ENCODE measurements around the gene NMNAT1. TPM values are rescaled to one million over a fixed set of nuclear protein-coding genes. Genes with fewer than 3 reads are reported as not detected.

NMNAT1 gene
- total and polyA plus RNA-seq, 2 of the 8 experiments (the other 6 are each of a cell fraction or from before 2014, with no cell fraction given) = 2.0 to 2.5 TPM

DNA sequence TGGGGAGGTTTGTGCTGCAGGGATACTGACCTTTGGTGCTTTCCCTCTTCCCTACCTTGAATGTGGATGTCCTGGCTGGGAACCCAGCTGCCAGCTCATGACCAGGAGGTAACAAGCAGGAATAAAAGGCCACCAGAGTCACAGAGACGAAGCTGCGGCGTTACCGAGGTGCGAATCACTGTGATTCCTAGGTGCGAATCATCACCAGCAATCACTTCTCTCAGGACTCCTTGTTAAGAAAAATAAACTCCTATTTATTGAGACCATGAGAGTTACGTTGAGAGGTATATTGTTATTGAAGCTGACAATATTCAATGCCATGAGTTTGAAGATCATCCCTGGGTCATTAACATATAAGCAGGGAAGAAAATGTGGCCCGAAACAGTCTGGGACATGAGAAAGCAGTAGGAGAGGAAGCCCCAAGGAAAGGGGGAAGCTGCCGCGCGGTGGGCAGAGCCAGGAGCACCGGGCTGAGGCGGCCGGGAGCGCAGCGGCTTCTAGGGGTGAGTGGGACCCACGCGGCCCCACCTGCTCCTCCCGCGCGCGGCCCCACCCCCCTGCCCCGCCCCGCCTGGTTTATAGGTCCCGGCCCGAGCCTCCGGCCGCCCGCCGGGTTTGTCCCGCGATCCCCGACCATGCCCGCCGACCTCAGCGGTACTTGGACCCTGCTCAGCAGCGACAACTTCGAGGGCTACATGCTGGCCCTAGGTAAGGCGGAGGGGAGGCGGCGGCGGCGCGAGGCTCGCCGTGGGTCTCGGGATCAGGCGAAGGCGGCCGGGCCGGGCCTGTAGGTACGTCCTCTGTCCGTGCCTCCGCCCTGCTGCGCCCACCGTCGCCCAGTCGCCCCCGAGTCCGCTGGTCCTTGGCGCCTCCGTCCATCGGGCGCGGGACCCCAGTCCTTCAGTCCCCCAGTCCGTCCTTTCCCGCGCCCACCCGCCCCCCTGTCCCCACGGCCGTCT, 53.6 kb downstream of the NMNAT1 start, which contains the start of gene RBP7 (continued):
- TF ChIP-seq SP2 (IDR thresholded peaks at IDR 0.05; ENCODE audit: low read length) (no peak), PHF8 (conservative IDR thresholded peaks at IDR 0.05; ENCODE audit: low read depth, low read length) (no peak), SP1 (IDR thresholded peaks at IDR 0.05; ENCODE audit: low read depth, low read length) (no peak), GABPA (IDR thresholded peaks at IDR 0.05; ENCODE audit: borderline replicate concordance, insufficient read depth, low read length) (no peak), SP4 (IDR thresholded peaks at IDR 0.05; ENCODE audit: low read length) (no peak), SRF (IDR thresholded peaks at IDR 0.05; ENCODE audit: low read depth, low read length) (no peak), NANOG (IDR thresholded peaks at IDR 0.05; ENCODE audit: insufficient read depth, low read depth, low read length, poor library complexity, severe bottlenecking) (no peak), BACH1 (IDR thresholded peaks at IDR 0.05; ENCODE audit: low read length) (no peak), MAFK (IDR thresholded peaks at IDR 0.05; ENCODE audit: low read depth, low read length) (no peak), SIRT6 (IDR thresholded peaks at IDR 0.05; ENCODE audit: low read length) (no peak), SIN3A (conservative IDR thresholded peaks at IDR 0.05 in 1 of 2, IDR thresholded peaks at IDR 0.05 in 1 of 2; ENCODE audit: low read depth in 1 of 2, low read length in 2 of 2) (no peak), SUZ12 (IDR thresholded peaks at IDR 0.05; ENCODE audit: low read length) (peak; percentile 66), CHD1 (IDR thresholded peaks at IDR 0.05; ENCODE audit: low read depth, low read length) (no peak), HDAC6 (IDR thresholded peaks at IDR 0.05; ENCODE audit: low read depth, low read length) (no peak), ZNF274 (IDR thresholded peaks at IDR 0.05; ENCODE audit: borderline replicate concordance, extremely low read depth, low read length) (no peak), CREB1 (IDR thresholded peaks at IDR 0.05) (no peak), KDM1A (IDR thresholded peaks at IDR 0.05; ENCODE audit: borderline replicate concordance, low read length) (no peak), CHD2 (IDR thresholded peaks at IDR 0.05; ENCODE audit: low read length) (no peak), NRF1 (IDR thresholded peaks at IDR 0.05; ENCODE audit: low read depth, low read length) (no peak)
- TF ChIP-seq, protein P1, sequence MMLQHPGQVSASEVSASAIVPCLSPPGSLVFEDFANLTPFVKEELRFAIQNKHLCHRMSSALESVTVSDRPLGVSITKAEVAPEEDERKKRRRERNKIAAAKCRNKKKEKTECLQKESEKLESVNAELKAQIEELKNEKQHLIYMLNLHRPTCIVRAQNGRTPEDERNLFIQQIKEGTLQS (IDR thresholded peaks at IDR 0.05; ENCODE audit: insufficient read depth, low read depth, low read length) = no peak
- TF ChIP-seq, protein P2, sequence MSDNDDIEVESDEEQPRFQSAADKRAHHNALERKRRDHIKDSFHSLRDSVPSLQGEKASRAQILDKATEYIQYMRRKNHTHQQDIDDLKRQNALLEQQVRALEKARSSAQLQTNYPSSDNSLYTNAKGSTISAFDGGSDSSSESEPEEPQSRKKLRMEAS (IDR thresholded peaks at IDR 0.05) = peak; percentile 32
- TF ChIP-seq, protein P3, sequence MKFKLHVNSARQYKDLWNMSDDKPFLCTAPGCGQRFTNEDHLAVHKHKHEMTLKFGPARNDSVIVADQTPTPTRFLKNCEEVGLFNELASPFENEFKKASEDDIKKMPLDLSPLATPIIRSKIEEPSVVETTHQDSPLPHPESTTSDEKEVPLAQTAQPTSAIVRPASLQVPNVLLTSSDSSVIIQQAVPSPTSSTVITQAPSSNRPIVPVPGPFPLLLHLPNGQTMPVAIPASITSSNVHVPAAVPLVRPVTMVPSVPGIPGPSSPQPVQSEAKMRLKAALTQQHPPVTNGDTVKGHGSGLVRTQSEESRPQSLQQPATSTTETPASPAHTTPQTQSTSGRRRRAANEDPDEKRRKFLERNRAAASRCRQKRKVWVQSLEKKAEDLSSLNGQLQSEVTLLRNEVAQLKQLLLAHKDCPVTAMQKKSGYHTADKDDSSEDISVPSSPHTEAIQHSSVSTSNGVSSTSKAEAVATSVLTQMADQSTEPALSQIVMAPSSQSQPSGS (IDR thresholded peaks at IDR 0.05; ENCODE audit: low read length) = no peak

Measured in H1 (cell line).